ENCODE results near the gene RNF224.

Gene RNF224

GRCh38 chr9:137272241-137273094 is 45.2 kb downstream of the RNF224 start:
- H3K27me3 Mint-ChIP-seq: no peaks in the 10 kb centered on the region
- ATAC-seq: no peak
- H3K4me1 Mint-ChIP-seq: peaks cover 69% of the 10 kb centered on the region
- H3K9me3 Mint-ChIP-seq: peaks cover 3% of the 10 kb centered on the region
- H3K36me3 Mint-ChIP-seq: peaks cover 34% of the 10 kb centered on the region
- no peak overlapping the region for H3K27ac Mint-ChIP-seq
- no peak overlapping the region for H3K4me3 Mint-ChIP-seq

GRCh38 chr9:137273095-137273490 is 45.8 kb downstream of the RNF224 start:
- H3K27me3 Mint-ChIP-seq: no peaks in the 10 kb centered on the region
- no peak overlapping the region for H3K4me3 Mint-ChIP-seq
- no peak overlapping the region for H3K27ac Mint-ChIP-seq
- H3K4me1 Mint-ChIP-seq: peaks cover 67% of the 10 kb centered on the region
- no peak for ATAC-seq
- peaks cover 27% of the 10 kb centered on the region for H3K36me3 Mint-ChIP-seq
- H3K9me3 Mint-ChIP-seq: peaks cover 3% of the 10 kb centered on the region

GRCh38 chr9:137273611-137274320 is 46.5 kb downstream of the RNF224 start:
- Mint-ChIP-seq H3K27me3 (no peaks in the 10 kb centered on the region), H3K9me3 (no peaks in the 10 kb centered on the region), H3K27ac (peak overlapping the region; percentile 96), H3K4me3 (no peak overlapping the region), H3K36me3 (peaks cover 21% of the 10 kb centered on the region), H3K4me1 (peaks cover 60% of the 10 kb centered on the region)
- no peak for ATAC-seq

- Mint-ChIP-seq H3K4me1 (peaks cover 46% of the 10 kb centered on the region), H3K27me3 (no peaks in the 10 kb centered on the region), H3K27ac (peak overlapping the region; percentile 96), H3K9me3 (no peaks in the 10 kb centered on the region), H3K36me3 (peaks cover 10% of the 10 kb centered on the region), H3K4me3 (peak overlapping the region; percentile 55)
- no peak for ATAC-seq
Measured at GRCh38 chr9:137275203-137275587, 47.9 kb downstream of the RNF224 start.

GRCh38 chr9:137275588-137276472 is 48.5 kb downstream of the RNF224 start:
- Mint-ChIP-seq H3K4me1 (peaks cover 45% of the 10 kb centered on the region), H3K4me3 (peak overlapping the region; percentile 55), H3K27me3 (no peaks in the 10 kb centered on the region), H3K9me3 (no peaks in the 10 kb centered on the region), H3K36me3 (peaks cover 10% of the 10 kb centered on the region), H3K27ac (peak overlapping the region; percentile 96)
- ATAC-seq: no peak

- peaks cover 38% of the 10 kb centered on the region for H3K4me1 Mint-ChIP-seq
- peak; percentile 1 for ATAC-seq
- peak overlapping the region; percentile 94 for H3K4me3 Mint-ChIP-seq
- H3K27me3 Mint-ChIP-seq: no peaks in the 10 kb centered on the region
- H3K36me3 Mint-ChIP-seq: peaks cover 10% of the 10 kb centered on the region
- H3K9me3 Mint-ChIP-seq: no peaks in the 10 kb centered on the region
- peak overlapping the region; percentile 96 for H3K27ac Mint-ChIP-seq
Measured at GRCh38 chr9:137276473-137277328, 49.4 kb downstream of the RNF224 start.

- Mint-ChIP-seq H3K4me1 (peaks cover 45% of the 10 kb centered on the region), H3K27me3 (no peaks in the 10 kb centered on the region), H3K27ac (peak within 1 kb of the TSS; percentile 96), H3K4me3 (peak within 1 kb of the TSS; percentile 94), H3K36me3 (peaks cover 10% of the 10 kb centered on the region), H3K9me3 (no peaks in the 10 kb centered on the region)
- ATAC-seq: peak; percentile 73
Measured at GRCh38 chr9:137277329-137278041, 50.2 kb downstream of the RNF224 start, which contains the start of gene TOR4A. TSS of gene TOR4A (plus strand) at chr9:137277726. CDS start at chr9:137278690, 964 bp downstream.

- Mint-ChIP-seq H3K27ac (peak overlapping the region; percentile 96), H3K27me3 (no peaks in the 10 kb centered on the region), H3K9me3 (no peaks in the 10 kb centered on the region), H3K4me3 (peak overlapping the region; percentile 94), H3K4me1 (peaks cover 49% of the 10 kb centered on the region), H3K36me3 (peaks cover 7% of the 10 kb centered on the region)
- ATAC-seq: peak; percentile 35
Measured at GRCh38 chr9:137278061-137278701, 50.9 kb downstream of the RNF224 start.
